MM.1S (cell line): ENCODE data around the gene PPP6R2.

Source experiments
- DNase-seq: peaks from one replicate; pipeline ENCODE4 v3.0.0-alpha.2; 2015
- H2AFZ ChIP-seq: fragments of 300-600 bp; sonication (generic); 2 replicates; pipeline ENCODE4 v1.6.0; 2016; ENCODE audit warnings: antibody characterized with exemption, low read length
- H3F3A ChIP-seq: fragments of 300-600 bp; sonication (generic); 2 replicates; pipeline ENCODE4 v1.6.1; 2016; ENCODE audit warnings: mild to moderate bottlenecking, antibody characterized with exemption, low read length, moderate library complexity, mixed read lengths; ENCODE audit not compliant: insufficient read depth
- H3K27ac ChIP-seq: fragments of 300-600 bp; sonication (generic); 2 replicates; pipeline ENCODE4 v1.5.1; 2016; ENCODE audit warnings: mild to moderate bottlenecking, low read length
- H3K27me3 ChIP-seq: fragments of 300-600 bp; sonication (generic); replicated peaks from 2 replicates; pipeline ENCODE4 v1.6.0; 2016; ENCODE audit warnings: low read length; ENCODE audit not compliant: insufficient read depth
- H3K36me3 ChIP-seq: fragments of 300-600 bp; sonication (generic); replicated peaks from 2 replicates; pipeline ENCODE4 v1.6.1; 2016; ENCODE audit warnings: mild to moderate bottlenecking, low read length, mixed read lengths; ENCODE audit not compliant: insufficient read depth
- H3K4me1 ChIP-seq: fragments of 300-600 bp; sonication (generic); 2 replicates; pipeline ENCODE4 v1.6.1; 2016; ENCODE audit warnings: low read length, mixed read lengths
- H3K4me2 ChIP-seq: fragments of 300-600 bp; sonication (generic); 2 replicates; pipeline ENCODE4 v1.6.0; 2016; ENCODE audit warnings: low read depth, low read length
- H3K4me3 ChIP-seq: fragments of 300-600 bp; sonication (generic); 2 replicates; pipeline ENCODE4 v1.5.1; 2016; ENCODE audit warnings: low read length, mixed read lengths
- H3K79me2 ChIP-seq: fragments of 300-600 bp; sonication (generic); 2 replicates; pipeline ENCODE4 v1.6.1; 2016; ENCODE audit warnings: mixed run types, low read length, mixed read lengths
- H3K9ac ChIP-seq: fragments of 300-600 bp; sonication (generic); 2 replicates; pipeline ENCODE4 v1.6.1; 2016; ENCODE audit warnings: low read length, mixed read lengths
- H3K9me2 ChIP-seq: fragments of 300-600 bp; sonication (generic); replicated peaks from 2 replicates; pipeline ENCODE4 v1.6.1; 2016; ENCODE audit warnings: mild to moderate bottlenecking, low read length, mixed read lengths; ENCODE audit not compliant: insufficient read depth
- H3K9me3 ChIP-seq: fragments of 300-600 bp; sonication (generic); replicated peaks from 2 replicates; pipeline ENCODE4 v1.6.1; 2016; ENCODE audit warnings: mild to moderate bottlenecking, low read length, mixed read lengths; ENCODE audit not compliant: insufficient read depth
- H4K20me1 ChIP-seq: fragments of 300-600 bp; sonication (generic); 2 replicates; pipeline ENCODE4 v1.6.1; 2016; ENCODE audit warnings: mild to moderate bottlenecking, low read length, moderate library complexity, mixed read lengths; ENCODE audit not compliant: insufficient read depth
- CTCF ChIP-seq: fragments of 300-600 bp; sonication (generic); IDR thresholded peaks from 2 replicates; pipeline ENCODE4 v1.5.1; 2016; ENCODE audit warnings: antibody characterized with exemption, low read length, mixed read lengths
- EZH2 ChIP-seq: fragments of 300-600 bp; sonication (generic); optimal IDR thresholded peaks from 2 replicates; pipeline ENCODE3; 2017; ENCODE audit warnings: low read depth, mild to moderate bottlenecking, antibody characterized with exemption, low read length, mixed read lengths
- EZH2phosphoT487 ChIP-seq: fragments of 300-600 bp; sonication (generic); IDR thresholded peaks from 2 replicates; pipeline ENCODE4 v1.6.1; 2018; ENCODE audit warnings: antibody characterized with exemption, low read length

PPP6R2 gene

GRCh38 chr22:50414476-50415248 is 71.5 kb downstream of the PPP6R2 start:
- H3K4me3 ChIP-seq, result no peak overlapping the region
- H3K9ac ChIP-seq, result no peak overlapping the region
- no peaks in the 10 kb centered on the region for H3K27me3 ChIP-seq
- no peak overlapping the region for H3K27ac ChIP-seq
- no peak for DNase-seq
- H3K9me2 ChIP-seq, result no peaks in the 10 kb centered on the region
- H3F3A ChIP-seq, result no peaks in the 10 kb centered on the region
- TF ChIP-seq EZH2, result no peak
- no peak for TF ChIP-seq CTCF
- TF ChIP-seq EZH2phosphoT487, result no peak
- no peaks in the 10 kb centered on the region for H3K36me3 ChIP-seq
- no peak overlapping the region for H2AFZ ChIP-seq
- H4K20me1 ChIP-seq, result no peaks in the 10 kb centered on the region
- no peak overlapping the region for H3K4me2 ChIP-seq
- no peaks in the 10 kb centered on the region for H3K79me2 ChIP-seq
- H3K9me3 ChIP-seq, result no peaks in the 10 kb centered on the region
- H3K4me1 ChIP-seq, result no peaks in the 10 kb centered on the region

GRCh38 chr22:50415426-50415825 is 72.3 kb downstream of the PPP6R2 start:
- H3K9ac ChIP-seq, result no peak overlapping the region
- DNase-seq, result no peak
- H3F3A ChIP-seq, result no peaks in the 10 kb centered on the region
- no peaks in the 10 kb centered on the region for H3K4me1 ChIP-seq
- H3K79me2 ChIP-seq, result no peaks in the 10 kb centered on the region
- H3K36me3 ChIP-seq, result no peaks in the 10 kb centered on the region
- H3K27ac ChIP-seq, result no peak overlapping the region
- TF ChIP-seq EZH2, result no peak
- H3K27me3 ChIP-seq, result no peaks in the 10 kb centered on the region
- H2AFZ ChIP-seq, result no peak overlapping the region
- no peak overlapping the region for H3K4me2 ChIP-seq
- no peaks in the 10 kb centered on the region for H3K9me2 ChIP-seq
- no peaks in the 10 kb centered on the region for H4K20me1 ChIP-seq
- no peak overlapping the region for H3K4me3 ChIP-seq
- H3K9me3 ChIP-seq, result no peaks in the 10 kb centered on the region

GRCh38 chr22:50416996-50417395 is 73.9 kb downstream of the PPP6R2 start:
- Histone ChIP-seq H3K9me3 (no peaks in the 10 kb centered on the region), H3K4me1 (no peaks in the 10 kb centered on the region), H3K4me3 (no peak overlapping the region), H3K9me2 (no peaks in the 10 kb centered on the region), H3K27ac (no peak overlapping the region), H2AFZ (no peak overlapping the region), H3K4me2 (no peak overlapping the region), H3K36me3 (no peaks in the 10 kb centered on the region), H3K9ac (no peak overlapping the region), H3K27me3 (no peaks in the 10 kb centered on the region), H4K20me1 (no peaks in the 10 kb centered on the region), H3K79me2 (no peaks in the 10 kb centered on the region), H3F3A (no peaks in the 10 kb centered on the region)
- TF ChIP-seq CTCF (no peak), EZH2phosphoT487 (no peak), EZH2 (no peak)
- no peak for DNase-seq

- H3K79me2 ChIP-seq, result no peaks in the 10 kb centered on the region
- no peak overlapping the region for H3K4me2 ChIP-seq
- H3K27ac ChIP-seq, result no peak overlapping the region
- no peaks in the 10 kb centered on the region for H3K4me1 ChIP-seq
- no peaks in the 10 kb centered on the region for H3K36me3 ChIP-seq
- no peaks in the 10 kb centered on the region for H3K27me3 ChIP-seq
- H3K9me3 ChIP-seq, result no peaks in the 10 kb centered on the region
- no peak overlapping the region for H3K4me3 ChIP-seq
- H3K9me2 ChIP-seq, result no peaks in the 10 kb centered on the region
- no peak for DNase-seq
- no peaks in the 10 kb centered on the region for H3F3A ChIP-seq
- no peak overlapping the region for H3K9ac ChIP-seq
- H2AFZ ChIP-seq, result no peak overlapping the region
- TF ChIP-seq EZH2 (no peak), EZH2phosphoT487 (no peak), CTCF (no peak)
- no peaks in the 10 kb centered on the region for H4K20me1 ChIP-seq
Observed at GRCh38 chr22:50417411-50418210, 74.5 kb downstream of the PPP6R2 start.
